GM12872 (cell line): Measurements from ENCODE around the gene ACSM6.

Experiments used
- TF ChIP-seq, protein P1 (sequence below): IDR thresholded peaks from 3 replicates; pipeline ENCODE4 v1.5.1; 2011; ENCODE audit warnings: low read depth, mild to moderate bottlenecking, low read length, moderate library complexity; ENCODE audit not compliant: insufficient read depth

The ACSM6 gene

DNA sequence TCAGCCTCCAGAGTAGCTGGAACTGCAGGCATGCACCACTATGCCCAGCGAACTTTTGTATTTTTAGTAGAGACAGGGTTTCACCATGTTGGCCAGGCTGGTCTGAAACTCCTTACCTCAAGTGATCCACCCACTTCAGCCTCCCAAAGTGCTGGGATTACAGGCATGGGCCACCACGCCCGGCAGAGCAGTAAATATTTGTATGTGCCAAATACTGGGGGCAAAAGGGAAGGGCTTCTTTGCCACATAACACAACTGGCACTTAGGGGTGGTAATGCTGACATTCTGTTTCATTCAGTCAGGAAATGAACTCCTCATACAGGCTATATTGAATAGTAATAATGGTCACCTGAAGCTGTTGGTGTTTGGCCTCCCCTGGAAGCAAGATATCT is 41.6 kb downstream of the ACSM6 start:
- TF ChIP-seq, protein P1, sequence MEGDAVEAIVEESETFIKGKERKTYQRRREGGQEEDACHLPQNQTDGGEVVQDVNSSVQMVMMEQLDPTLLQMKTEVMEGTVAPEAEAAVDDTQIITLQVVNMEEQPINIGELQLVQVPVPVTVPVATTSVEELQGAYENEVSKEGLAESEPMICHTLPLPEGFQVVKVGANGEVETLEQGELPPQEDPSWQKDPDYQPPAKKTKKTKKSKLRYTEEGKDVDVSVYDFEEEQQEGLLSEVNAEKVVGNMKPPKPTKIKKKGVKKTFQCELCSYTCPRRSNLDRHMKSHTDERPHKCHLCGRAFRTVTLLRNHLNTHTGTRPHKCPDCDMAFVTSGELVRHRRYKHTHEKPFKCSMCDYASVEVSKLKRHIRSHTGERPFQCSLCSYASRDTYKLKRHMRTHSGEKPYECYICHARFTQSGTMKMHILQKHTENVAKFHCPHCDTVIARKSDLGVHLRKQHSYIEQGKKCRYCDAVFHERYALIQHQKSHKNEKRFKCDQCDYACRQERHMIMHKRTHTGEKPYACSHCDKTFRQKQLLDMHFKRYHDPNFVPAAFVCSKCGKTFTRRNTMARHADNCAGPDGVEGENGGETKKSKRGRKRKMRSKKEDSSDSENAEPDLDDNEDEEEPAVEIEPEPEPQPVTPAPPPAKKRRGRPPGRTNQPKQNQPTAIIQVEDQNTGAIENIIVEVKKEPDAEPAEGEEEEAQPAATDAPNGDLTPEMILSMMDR: no peak

DNA sequence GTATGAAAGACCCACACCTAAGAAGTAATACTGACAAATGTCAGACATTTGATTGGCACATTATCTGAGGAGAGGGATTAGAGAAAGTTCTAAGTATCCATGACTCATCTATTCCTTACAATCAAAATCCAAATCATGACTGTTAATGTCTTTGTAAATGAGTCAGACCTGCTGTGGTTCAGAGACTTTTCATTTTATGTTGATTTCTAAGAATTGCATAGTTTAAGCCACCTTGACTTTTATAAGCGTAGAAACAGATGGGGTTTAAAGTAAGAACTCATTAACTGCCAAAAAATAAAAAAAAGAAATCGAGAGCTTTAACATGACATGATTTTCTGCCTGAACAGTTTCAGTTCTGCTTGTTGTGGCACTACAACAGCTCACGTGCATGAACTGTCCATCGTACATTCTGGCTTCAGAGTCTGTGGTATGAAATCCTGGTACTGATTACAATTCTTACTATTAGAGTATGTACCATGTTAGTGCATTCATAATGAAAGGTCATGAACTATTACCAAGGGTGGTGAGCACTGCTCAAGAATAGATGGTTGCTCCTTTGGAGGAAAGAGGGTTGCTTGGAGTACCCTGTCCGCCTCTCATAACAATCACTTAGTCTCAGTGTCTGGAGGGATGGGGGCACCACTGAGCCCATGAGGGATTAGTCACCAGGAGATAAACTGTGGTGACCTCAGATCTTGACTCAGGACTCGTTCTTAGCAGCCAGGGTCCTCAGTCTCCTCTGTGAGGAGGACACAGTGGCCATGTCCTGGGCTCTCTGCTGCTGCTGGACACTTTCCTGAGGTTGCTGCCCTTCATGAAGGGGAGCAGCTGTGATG is 42.2 kb downstream of the ACSM6 start:
- TF ChIP-seq, protein P1: no peak

DNA sequence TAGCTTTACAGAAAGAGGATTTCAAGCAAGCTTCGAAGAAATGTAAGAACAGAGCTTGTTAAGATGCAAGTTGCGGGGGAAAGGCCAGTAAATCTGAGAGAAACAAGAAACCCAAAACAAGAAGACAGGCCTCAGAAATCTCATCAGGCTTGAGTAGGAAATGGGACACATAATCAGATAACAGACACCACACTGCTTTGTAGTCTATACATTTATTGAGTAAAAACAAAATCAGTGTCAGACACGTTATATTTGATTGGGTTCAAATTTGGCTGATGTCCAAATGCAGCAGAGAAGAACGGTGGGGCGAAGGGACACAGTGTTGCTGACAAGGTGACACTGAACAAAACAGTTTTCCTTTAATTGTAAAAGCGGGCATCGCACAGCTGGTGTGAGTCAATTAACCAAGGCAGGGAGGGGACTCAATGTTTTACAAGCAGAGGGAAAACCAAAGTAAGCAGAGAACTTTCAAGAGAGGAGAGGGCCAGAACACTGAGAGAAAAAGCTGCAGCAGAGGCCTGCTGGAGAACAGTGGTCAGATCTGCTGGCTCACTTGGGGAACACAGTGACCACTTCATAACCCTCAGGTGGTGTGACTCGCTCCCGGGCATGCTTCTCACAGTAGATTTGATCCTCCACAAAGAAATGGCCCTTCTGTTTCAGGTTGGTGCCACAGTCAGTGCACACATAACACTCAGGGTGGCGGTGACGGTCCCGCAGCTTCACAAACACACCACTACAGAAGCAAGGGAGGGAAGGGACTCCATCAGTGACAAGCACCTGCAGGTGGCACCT is 43.5 kb downstream of the ACSM6 start:
- TF ChIP-seq, protein P1: no peak

DNA sequence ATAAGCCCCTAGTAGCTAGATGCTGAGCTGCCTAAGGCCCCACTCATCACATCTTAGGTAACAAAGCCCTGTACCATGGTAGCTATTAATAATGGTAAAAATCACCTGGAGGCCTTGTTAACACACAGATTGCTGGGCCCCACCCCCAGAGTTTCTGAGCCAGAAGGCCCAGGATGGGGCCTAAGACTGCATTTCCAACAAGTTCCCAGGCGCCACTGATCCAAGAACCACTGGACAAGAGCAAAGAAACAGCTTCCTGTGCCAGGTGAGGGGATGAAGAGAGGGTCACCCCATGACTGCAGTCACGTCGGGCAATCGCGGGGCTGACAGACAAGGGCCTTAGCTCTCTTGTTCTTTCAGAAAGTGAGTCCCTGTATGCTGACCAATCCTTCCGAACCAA is 46.8 kb downstream of the ACSM6 start:
- TF ChIP-seq, protein P1: no peak

DNA sequence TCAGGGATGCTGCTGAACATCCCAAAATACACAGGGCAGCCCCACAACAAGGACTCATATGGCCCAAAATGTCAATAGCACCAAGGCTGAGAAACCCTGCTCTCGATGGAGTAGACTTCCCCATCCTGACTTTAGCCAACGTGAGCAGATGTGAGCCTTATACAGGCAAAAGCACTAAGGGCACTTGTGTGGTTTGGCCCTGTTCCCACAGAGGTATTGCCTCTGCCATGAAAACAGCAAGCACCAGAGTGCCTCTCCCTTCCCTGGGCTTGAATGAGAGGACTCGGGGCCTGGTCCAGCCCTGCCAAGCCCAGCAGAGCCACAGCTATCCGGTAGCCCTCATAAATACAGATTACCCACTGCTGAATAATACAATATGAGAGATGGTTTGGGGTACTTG is 47.5 kb downstream of the ACSM6 start:
- TF ChIP-seq, protein P1: no peak

DNA sequence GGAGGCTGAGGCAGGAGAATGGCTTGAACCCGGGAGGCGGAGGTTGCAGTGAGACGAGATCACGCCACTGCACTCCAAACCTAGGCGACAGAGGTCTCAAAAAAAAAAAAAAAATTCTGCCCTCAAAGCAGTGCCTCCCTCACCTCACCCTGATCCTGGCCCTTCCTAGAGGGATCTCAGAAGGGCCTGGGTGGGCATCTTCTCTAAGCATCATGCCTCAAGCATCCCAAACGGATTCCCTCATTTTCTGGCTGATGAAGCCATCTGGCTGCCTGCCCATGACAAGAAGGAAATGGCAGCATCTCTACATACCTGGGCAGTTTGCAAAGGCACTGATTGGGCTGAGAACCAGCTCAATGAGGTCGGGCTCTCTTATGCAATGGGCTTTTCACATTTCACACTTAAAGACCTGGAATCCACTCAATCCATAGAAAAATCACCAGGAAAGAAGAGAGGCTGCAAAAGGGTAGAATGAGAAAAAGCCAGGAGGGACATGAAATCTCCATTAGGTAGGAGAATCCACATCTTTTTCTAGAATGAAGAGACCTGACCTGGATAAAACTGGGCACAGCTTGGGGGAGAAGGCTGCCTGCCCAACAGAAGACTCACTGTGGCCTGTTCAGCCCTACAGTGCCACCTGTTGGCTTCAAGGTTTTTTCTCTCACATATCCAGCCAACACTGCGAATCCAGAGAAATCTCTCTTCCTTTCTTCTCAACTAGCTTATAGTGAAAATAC is 48.7 kb downstream of the ACSM6 start:
- TF ChIP-seq, protein P1: peak; percentile 74

DNA sequence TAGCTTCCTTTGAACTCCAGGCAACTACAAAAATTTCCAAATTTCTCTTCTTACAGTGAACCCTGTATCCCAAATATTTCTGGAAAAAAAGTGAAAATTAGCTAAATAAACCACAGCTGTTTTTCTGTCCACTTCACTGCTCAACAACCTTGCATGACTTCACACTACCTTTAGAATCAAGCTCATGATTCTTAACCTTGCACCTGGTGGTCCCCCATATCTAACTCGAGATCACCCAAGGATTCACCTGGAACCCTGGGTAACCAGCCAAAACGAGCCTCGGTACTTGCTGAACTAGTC is 49.2 kb downstream of the ACSM6 start:
- TF ChIP-seq, protein P1: no peak
